ENCODE data around the gene AFF3.

DNA sequence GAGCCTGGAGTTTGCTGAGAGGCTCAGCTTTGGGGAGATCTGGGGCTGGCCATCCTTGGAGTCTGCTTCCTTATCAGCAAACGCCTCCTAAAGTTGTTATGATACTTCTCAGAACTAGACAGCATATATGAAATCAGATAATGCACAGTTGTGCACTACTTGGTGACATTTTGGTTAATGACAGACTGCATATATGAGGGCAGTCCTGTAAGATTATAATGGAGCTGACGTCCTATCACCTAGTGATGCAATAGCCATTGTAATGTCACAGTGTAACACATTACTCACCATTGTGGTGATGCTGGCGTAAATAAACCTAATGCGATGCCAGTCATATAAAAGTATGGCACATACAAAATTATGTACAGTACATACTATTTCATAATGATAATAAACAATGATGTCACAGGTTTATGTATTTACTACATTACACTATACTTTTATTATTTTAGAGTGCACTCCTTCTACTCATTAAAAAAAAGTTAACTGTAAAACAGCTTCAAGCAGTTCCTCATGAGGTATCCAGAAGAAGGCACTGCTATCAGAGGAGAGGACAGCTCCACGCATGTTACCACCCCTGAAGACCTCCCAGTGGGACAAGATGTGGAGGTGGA lies 354.5 kb downstream of the AFF3 start:
- TF ChIP-seq, protein P1, sequence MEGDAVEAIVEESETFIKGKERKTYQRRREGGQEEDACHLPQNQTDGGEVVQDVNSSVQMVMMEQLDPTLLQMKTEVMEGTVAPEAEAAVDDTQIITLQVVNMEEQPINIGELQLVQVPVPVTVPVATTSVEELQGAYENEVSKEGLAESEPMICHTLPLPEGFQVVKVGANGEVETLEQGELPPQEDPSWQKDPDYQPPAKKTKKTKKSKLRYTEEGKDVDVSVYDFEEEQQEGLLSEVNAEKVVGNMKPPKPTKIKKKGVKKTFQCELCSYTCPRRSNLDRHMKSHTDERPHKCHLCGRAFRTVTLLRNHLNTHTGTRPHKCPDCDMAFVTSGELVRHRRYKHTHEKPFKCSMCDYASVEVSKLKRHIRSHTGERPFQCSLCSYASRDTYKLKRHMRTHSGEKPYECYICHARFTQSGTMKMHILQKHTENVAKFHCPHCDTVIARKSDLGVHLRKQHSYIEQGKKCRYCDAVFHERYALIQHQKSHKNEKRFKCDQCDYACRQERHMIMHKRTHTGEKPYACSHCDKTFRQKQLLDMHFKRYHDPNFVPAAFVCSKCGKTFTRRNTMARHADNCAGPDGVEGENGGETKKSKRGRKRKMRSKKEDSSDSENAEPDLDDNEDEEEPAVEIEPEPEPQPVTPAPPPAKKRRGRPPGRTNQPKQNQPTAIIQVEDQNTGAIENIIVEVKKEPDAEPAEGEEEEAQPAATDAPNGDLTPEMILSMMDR (conservative IDR thresholded peaks at IDR 0.05 in 1 of 2, IDR thresholded peaks at IDR 0.05 in 1 of 2; ENCODE audit: extremely low read depth in 1 of 2, insufficient read depth in 1 of 2, low read depth in 1 of 2, low read length in 2 of 2): no peak
- TF ChIP-seq EZH2 (IDR thresholded peaks at IDR 0.05; ENCODE audit: borderline replicate concordance, low read length): no peak

Measured in mammary epithelial cell (primary cell).